Non-pigmented ciliary epithelial cell (primary cell): ENCODE measurements around the gene MYL7.

Experiments used
- DNase-seq: peaks from one replicate; pipeline ENCODE4 v3.0.0-alpha.2; 2010; ENCODE audit warnings: low read depth

MYL7 gene

GRCh38 chr7:44150466-44150832 lies 9.3 kb upstream of the MYL7 start:
- DNase-seq = no peak

DNA sequence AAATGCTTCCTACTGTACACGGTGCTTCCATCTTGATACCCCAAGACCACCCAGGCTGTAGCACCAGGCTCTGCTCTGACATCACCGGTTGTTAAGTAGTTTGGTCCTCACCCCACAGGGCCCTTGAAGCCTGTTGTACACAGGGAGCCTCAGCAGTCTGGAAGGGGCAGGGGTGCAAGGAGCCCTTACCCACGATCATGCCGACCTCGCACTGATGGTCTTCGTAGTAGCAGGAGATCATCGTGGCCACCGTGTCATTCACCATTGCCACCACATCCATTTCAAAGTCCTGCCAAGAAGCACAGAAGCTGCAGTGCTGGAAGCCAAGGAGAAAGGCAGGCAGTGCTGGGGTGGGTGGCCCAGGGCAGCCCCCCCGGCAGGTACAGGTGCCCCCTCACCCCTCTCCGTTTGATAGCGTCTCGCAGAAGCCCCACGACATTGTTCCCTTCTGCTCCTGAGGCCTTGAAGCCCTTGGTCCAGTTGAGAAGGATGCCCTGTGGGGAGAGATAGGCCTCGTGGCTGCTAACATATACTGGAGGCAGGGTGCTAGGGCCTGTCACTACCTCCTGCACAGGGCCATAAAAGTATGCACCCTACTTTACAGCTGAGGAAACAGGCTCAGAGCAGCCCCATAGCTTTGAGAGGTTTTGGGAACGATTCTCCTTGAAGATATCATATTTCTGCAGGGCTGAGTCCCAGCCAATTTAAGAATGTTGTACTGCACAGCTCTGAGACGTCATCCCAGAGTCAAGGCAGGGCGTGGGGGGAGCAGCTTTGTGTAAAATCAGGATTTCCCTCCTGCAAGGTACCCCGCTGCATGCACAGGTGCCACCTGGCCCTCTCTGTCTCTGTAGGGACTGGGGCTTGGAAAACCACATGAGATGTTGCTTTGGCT lies 8.7 kb upstream of the MYL7 start:
- DNase-seq = no peak

- DNase-seq = no peak
Measured at GRCh38 chr7:44148961-44149536, 7.9 kb upstream of the MYL7 start.

DNA sequence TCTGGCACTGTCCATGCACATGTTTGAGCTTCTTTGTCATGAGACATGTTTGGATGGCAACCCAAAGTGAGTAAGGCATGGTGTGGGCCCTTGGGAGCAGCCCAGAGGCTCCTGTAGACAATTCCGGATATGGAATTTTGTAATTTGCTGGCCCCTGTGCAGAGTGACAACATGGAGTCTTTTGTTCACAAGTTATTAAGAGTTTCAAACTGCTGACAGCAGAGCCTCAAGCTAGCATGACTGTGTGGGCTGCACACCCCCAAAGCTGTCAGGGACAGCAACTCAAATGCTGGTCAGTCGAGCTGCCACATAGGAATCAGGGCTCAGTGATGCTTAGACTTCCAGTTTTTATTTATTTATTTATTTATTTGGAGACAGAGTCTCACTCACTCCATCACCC lies 7.0 kb upstream of the MYL7 start:
- DNase-seq = no peak

- no peak for DNase-seq
Measured at GRCh38 chr7:44147026-44147991, 6.2 kb upstream of the MYL7 start.

GRCh38 chr7:44145969-44146911 lies 5.1 kb upstream of the MYL7 start:
- DNase-seq = no peak

DNA sequence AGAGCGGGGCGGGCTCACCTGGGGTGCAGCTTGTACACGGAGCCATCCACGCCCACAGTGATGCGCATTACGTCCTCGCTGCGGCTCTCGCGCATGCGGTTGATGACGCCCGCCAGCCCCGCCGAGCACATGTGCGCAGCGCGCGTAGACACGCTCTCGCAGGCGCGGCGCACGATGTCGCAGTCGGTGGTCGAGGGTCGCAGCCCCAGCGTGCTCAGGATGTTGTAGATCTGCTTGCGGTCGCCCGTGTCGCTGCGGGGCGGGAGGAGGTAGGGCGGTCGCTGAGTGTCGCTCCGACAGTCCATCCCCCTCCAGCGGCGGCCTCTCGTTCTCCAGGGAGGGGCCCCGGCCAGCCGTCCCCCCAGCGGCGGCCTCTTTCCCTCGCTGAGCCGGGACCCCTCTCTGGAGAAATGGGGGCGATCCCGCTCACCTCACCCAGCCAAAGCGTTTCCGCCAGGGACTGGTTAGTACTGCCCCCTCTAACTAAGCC lies 4.4 kb upstream of the MYL7 start:
- no peak for DNase-seq

DNA sequence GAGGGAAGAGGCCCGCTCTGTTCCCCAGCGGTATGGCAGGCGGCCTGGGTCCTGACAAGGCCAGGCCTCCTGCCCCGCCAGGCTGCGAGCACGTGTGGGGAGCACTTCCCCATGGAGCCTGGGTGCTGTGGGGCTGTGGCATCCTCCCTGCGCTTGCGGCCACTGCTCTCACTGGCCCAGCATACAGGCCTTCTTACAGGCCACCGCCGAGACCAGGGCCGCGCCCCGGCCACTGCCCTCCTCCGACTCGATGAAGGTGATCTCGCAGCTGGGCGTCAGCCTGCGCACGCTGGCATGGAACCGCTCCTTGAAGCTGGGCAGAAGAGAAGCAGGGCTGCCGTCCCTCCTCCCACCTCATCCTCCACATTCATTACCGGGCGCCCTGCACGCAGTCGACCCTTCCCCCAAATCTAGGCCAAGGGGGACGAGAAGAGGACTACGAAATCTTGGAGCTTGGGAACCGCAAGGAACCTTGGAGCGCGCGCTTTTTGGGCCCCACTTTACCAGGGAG lies 3.9 kb upstream of the MYL7 start:
- no peak for DNase-seq

GRCh38 chr7:44144426-44144967 lies 3.4 kb upstream of the MYL7 start:
- DNase-seq = no peak

GRCh38 chr7:44143646-44144250 lies 2.6 kb upstream of the MYL7 start:
- DNase-seq = no peak

DNA sequence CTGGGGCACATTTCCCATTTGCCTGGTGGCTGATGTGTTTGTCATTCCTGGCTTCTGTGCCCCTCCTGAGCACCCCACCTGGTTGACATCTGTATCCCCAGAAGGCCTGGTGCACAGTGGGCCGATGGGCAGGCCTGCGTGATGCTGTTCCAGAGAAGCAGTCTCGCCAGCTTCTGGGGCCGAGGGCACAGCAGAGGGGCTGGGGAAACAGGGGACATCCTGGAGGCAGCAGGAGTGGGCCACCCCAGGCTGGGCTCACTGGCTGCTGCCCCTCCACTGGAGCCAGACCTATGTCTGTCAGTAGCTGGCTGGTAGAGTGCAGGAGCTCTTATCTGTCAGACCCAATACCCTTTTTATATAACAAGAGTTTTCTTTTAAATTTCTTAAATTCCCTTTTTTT lies 896 bp upstream of the MYL7 start:
- no peak for DNase-seq

DNA sequence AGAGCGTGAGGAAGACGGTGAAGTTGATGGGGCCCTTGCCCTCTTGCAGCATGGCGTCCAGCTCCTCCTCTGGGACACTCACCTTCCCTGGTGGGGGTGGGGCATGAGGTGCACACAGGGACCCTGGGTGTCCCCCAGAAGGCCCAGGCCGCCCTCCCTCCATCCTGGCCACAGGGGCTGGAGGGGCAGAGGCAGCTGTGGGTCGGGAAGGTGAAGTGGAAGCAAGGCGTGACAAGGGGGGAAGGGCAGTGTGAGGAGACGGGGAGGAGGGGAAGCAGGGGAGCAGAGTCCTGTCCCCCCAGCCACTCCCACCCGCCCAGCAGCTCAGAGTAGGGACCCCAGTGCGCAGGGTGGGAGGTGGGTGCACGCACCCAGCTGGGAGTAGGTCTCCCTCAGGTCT lies 791 bp downstream of the MYL7 start:
- DNase-seq = no peak

GRCh38 chr7:44139311-44140010 lies 1.7 kb downstream of the MYL7 start:
- DNase-seq = no peak

DNA sequence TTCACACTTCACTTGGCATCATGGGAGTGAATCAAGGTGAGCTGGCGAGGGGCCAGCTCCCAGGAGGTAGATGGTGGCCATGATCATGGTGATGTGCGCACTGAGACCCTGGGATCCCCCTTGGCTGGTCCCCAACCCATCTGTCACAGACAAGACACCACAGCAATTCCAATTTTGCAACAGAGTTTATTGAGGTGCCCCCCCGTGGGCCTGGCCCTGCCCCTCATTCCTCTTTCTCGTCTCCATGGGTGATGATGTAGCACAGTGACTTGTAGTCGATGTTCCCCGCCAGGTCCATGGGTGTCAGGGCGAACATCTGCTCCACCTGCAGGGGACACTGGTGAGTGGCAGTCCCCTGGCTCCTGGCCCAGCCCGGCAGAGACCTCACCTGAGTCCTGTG lies 2.4 kb downstream of the MYL7 start:
- no peak for DNase-seq

- DNase-seq = no peak
Measured at GRCh38 chr7:44136731-44137130, 4.4 kb downstream of the MYL7 start.

DNA sequence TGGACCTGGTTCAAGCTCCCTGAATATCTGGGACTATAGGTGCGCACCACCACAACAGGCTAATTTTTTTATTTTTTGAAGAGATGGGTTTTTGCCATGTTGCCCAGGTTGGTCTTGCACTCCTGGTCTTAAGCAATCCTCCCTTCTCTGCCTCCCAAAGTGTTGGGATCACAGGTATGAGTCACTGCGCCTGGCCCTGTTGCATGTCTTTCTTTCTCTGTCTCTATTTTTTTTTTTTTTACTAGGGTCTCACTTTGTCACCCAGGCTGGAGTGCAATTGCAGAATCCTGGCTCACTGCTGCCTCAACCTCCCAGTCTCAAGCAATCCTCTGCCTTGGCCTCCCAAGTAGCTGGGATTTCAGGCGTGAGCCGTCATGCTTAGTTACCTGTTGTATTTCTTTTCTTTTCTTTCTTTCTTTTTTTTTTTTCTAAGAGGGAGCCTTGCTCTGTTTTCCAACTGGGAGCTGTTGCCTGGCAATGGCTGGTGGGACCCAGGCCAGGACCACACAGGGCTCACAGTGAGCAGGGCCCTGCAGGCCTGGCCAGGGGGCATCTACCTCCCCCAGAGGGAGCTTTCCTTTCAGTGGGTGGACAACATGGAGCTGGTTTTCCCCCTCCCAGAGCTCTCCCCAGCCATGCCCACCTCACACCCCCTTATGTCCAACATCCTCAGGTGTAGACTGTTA lies 6.0 kb downstream of the MYL7 start:
- no peak for DNase-seq

GRCh38 chr7:44133295-44133694 lies 7.8 kb downstream of the MYL7 start:
- no peak for DNase-seq

GRCh38 chr7:44132039-44132438 lies 9.1 kb downstream of the MYL7 start:
- DNase-seq = no peak
